Adipose tissue (tissue), 3 donors: Measurements from ENCODE around the gene MOAP1. TPM values are rescaled to one million over a fixed set of nuclear protein-coding genes. Genes with fewer than 3 reads are reported as not detected.
"Not testable (repeated sequence)": the region's sequence is repeated elsewhere in the genome, so short reads cannot be mapped to it uniquely, and the experiment has no call there.

Source experiments
- H3K27ac ChIP-seq: one replicate; pipeline ENCODE4 v1.5.1; 2013; ENCODE audit warnings: low read depth, low read length
- WGBS, 3 donors: extraction: QIAGEN DNeasy Blood & Tissue Kit; methylation state at CpG; one replicate each; pipeline ENCODE4 v1.1.7; 2013; 5-methylcytosine and 5-hydroxymethylcytosine counted together
- polyA plus RNA-seq, 3 donors: library from polyadenylated mRNA; stranded (reverse); fragments of 200-250 nt; gene quantifications; one replicate each; pipeline ENCODE4 v1.2.3, GENCODE V29; 2013
- donor health status: healthy with polysubstance abuse.
- donor health status: Bipolar disorder and iron deficiency.
- donor health status: healthy.

The MOAP1 gene, protein sequence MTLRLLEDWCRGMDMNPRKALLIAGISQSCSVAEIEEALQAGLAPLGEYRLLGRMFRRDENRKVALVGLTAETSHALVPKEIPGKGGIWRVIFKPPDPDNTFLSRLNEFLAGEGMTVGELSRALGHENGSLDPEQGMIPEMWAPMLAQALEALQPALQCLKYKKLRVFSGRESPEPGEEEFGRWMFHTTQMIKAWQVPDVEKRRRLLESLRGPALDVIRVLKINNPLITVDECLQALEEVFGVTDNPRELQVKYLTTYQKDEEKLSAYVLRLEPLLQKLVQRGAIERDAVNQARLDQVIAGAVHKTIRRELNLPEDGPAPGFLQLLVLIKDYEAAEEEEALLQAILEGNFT
- 10 to 100 TPM; 14.7 to 20.8 (median 16.9) TPM for polyA plus RNA-seq

DNA sequence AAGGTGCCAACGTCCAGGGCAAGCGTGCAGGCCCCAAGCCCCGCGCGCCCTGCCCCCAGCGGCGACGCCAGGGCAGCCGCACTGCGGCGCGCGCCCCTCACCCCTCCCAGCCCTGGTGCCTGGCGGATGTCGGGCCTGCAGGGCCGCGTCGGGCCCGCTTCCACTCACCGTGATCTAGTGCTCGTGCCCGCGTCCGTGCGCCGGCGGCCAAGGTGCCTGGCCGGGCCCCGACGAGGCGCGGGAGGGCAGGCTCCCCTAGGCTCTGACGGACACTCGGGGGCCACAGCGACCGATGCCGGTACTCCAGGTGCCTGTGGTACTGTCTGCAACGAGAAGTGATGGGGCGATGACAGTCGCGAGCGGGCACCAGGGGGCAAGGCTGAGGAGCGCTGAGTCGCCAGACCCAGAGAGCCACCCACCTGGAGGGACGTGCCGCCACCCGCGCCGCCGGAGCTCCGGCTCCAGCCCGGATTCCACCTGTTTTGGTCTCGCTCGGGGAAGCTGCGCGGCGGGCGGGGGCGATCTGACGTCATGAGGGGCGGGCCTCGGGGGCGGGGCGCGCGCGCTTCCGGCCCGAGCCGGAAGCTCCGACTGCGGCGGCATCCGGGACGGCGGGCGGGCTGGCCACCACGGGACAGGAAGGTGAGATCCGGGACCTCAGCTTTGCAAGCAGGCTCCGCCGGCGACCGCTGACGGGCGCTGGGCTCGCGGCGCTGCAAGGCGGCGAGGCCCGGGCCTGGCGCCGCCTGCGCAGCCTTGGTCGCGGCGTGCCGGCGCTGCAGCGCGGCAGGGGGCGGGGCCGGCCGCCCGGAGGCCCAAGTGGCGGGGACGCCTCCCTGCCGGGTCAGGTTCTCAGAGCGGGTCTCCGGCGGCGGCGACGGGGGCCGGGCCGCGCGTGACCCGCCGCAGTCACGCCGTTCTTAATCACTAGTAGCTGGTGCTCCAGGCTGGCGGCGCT, at the start of gene MOAP1, which contains the start of gene LYSET:
MOAP1 (minus strand) TSS at position 507 of the 958 bp plus-strand sequence. CDS start 655 bp downstream, outside the sequence.
LYSET (plus strand) TSS at position 927 of the 958 bp plus-strand sequence. CDS start 89 bp downstream, outside the sequence.
- H3K27ac ChIP-seq: peak within 1 kb of the TSS; percentile 83
- WGBS, 3 donors: 0% methylated on average over 109 to 124 of the region's 124 CpGs

DNA sequence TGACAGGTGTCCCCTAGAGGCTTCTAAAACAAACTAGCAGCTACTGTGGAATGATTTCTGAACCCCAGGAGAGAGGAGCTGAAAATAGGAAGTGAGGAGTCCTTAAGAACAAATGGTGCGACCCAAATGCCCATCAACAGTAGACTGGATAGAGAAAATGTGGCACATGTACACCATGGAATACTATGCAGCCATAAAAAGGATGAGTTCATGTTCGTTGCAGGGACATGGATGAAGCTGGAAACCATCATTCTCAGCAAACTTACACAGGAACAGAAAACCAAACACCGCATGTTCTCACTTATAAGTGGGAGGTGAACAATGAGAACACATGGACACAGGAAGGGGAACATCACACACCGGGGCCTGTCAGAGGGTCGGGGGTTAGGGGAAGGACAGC, 48.4 kb upstream of the MOAP1 start:
- 86 to 90% (median 87%) methylated on average over 5 of the region's 5 CpGs for WGBS, 3 donors

DNA sequence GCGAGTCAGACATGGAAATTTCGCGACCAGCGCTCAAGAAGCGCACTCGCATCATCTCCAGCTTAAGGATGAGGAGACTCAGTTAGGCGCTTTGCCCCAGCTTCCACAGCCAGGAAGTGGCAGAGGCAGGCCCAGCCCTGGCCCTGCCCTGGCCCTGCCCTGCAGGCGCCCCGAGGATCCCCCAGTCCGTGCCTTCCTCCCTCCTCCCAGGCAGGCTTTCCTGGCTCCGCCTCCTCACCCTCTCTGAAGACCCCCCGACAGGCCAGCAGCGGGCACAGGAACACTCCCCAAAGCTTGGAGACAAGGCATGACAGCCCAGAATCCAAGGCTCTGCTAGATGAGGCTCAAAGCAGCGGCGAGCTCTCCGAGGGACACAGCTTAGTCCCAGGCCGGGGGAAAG, 47.5 kb upstream of the MOAP1 start:
- WGBS, 3 donors: 50 to 62% (median 52%) methylated on average over 17 of the region's 17 CpGs

More for the DNA sequence above, 48.4 kb upstream of the MOAP1 start:
- H3K27ac ChIP-seq: not testable (repeated sequence)

DNA sequence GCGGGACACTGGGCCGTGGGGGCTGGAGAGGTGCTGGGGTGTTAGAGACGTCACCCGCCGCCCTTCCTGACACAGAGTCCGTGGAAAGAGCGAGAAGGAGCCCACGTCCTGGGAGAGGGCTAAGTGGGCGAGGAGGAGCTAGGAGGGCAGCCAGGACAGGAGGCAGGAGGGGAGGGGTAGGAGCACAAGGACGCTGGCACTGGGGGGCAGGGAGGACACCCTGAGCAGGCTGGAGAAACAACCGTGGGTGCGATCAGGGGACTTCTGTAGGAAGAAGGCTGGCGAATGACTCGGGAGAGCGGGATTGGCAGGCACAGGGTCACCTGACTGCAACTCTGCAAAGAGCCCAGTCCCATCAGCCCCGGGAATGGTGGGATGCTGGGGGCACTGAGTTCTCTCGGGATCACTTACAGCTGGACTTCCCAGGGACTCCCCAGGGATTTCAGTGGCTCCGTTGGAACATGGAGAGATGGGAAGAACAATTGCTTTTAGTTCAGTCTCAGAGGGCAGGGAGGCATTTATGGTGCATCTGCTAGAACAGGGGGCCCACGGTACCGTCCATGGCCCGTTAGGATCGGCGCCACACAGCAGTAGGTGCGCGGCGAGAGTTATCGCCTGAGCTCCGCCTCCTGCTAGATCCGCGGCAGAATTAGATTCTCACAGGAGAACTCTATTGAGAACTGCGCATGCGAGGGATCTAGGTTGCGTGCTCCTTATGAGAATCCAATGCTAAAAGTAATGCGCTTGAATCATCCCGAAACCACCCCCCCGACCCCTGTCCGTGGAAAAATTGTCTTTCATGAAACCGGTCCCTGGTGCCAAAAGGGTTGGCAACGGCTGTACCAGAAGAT, 46.7 kb upstream of the MOAP1 start:
- 25 to 34% (median 34%) methylated on average over 39 of the region's 39 CpGs for WGBS, 3 donors
- no peak overlapping the region for H3K27ac ChIP-seq

More for the DNA sequence above, 47.5 kb upstream of the MOAP1 start:
- no peak overlapping the region for H3K27ac ChIP-seq

DNA sequence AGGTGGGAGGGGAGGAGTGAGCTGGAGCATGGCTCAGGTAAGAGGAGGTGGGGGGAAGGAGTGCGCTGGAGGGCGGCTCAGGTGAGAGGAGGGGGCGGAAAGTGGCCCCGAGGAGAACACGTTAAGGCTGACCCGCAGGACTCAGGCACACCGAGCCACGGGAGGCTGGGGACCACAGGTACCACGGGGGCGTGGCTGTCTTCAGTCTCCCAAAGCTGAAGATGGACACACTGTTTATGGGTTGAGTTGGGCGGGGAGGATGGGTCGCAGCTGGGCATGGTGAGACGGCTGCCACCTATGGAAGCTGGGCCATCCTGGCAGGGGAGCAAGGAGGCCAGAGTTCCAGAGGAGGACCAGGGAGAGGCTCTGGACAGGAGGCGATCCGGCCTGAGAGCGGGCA, 45.8 kb upstream of the MOAP1 start:
- H3K27ac ChIP-seq: no peak overlapping the region
- WGBS, 3 donors: 94 to 97% (median 96%) methylated on average over 16 of the region's 16 CpGs

DNA sequence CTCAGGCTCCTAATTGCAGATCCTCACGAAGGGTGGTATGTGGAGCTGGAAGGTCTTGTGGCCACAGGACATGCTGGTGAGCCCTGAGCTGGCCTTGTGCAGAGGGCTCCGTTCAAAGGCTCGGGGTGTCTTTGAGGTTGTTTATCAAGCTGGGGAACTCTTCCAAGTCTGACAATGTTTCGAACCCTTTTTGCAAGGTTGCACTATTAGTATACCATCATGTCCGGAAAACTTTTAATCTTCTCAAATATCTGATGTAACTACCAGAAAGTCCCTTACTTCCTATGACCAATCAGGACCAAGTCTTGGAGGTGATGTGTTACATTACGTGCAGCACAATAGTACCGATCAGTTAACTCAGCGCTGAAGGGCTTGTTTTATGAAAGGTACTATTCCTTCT, 43.9 kb upstream of the MOAP1 start:
- H3K27ac ChIP-seq: no peak overlapping the region
- WGBS, 3 donors: 87 to 97% (median 97%) methylated on average over 8 of the region's 8 CpGs

DNA sequence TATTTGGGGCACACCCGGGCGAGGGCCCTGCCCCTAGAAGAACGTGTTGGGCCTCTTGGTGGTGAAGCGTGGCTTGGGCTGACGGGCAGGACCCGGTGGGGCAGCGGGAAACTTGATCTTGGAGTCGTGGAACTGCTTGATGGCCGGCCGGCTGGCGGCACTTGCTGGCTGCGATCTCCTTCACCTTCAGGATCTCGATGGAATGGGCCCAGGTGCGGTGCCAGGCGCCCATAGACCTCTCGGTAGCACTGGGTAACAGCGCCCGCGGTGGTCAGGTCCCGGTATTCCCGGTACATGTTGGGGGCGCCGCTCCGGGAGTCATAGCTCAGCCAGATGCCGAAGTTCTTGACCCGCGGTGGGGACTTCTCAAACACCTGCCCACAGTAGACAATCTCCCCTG, 38.9 kb upstream of the MOAP1 start:
- no peak overlapping the region for H3K27ac ChIP-seq
- 97 to 99% (median 97%) methylated on average over 27 of the region's 27 CpGs for WGBS, 3 donors

DNA sequence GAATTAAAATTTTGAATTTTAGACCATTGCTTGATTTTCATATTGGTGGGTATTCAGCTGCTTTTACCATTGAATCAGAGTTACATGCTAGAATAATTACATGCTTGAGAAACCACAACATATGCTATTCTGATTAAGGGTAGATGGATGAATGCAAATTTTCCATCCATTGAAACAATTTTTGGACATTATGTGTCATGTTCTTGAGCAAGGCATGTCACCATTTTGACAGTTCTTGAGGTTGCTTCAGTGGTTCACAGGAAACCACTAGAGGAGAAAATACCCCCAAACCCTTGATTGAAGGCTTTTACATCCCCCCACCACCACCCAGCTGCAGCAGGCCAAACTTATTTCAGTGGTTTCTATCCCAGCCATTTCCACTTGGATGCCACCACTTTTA, 35.8 kb upstream of the MOAP1 start:
- no peak overlapping the region for H3K27ac ChIP-seq

DNA sequence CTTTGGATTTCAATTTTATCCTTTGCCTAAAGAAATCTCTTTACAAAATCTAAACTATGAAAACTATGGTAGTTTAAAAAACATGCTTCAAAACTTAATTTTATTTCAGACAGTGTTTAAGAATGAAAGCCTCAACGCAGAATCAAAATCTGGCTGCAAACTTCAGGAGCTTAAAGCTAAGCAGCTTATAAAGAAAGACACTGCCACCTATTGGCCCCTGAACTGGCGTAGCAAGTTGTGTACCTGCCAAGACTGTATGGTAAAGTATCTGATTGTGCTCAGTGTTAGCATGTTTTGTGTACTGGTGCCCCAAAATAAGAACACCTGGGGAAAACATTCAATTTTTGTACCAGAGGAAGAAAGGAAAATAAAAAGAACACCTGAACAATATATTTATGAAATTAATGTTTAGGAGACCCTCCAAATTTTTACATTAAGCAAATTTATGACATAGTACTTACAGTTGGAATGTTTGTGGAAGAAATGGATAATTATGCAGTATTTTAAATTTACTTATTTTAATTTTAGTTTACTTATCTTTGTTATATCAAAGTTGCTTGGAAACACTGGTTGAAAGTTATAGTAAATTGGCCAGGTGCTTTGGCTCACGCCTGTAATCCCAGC, 34.5 kb upstream of the MOAP1 start:
- no peak overlapping the region for H3K27ac ChIP-seq
- WGBS, 3 donors: 35 to 61% (median 59%) methylated on average over 3 of the region's 3 CpGs

DNA sequence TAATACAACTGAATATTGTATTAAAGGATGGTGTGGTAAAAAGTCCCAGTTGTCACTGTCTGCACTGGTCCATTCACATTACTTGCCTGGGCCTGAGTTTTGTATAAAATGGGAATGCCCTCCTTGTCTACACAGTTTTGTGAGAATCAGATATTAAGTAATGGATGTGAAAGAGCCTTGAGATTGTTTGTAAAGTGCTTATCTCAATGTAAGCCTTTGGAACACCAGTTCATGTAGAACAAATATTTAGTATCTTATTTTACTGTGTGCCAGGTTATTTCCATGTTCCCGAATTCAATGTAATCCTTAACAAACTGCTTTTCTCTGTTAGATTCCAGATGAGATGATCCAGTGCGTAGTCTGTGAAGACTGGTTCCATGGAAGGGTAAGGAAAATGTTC, 29.9 kb upstream of the MOAP1 start:
- 38 to 94% (median 92%) methylated on average over 2 of the region's 2 CpGs for WGBS, 3 donors
- no peak overlapping the region for H3K27ac ChIP-seq

DNA sequence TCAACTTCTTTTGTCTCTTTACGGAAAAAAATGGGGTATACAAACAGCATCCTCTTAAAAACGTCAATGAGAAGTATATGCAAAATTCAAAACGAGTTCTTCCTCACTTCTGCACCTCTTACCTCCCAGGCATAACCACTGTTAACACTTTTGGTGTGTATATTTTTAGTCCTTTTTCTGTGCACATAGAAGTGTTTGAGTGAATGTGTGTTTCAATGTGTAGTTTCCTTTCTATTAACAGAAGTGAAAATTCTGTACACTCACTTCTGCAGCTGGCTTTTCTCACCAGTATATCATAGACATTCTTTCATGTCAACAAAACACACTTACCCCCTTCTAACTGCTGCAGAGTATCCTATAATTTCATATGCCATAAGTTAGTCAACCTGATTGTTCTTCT, 27.7 kb upstream of the MOAP1 start:
- 62 to 82% (median 80%) methylated on average over 3 of the region's 3 CpGs for WGBS, 3 donors
- H3K27ac ChIP-seq: no peak overlapping the region

DNA sequence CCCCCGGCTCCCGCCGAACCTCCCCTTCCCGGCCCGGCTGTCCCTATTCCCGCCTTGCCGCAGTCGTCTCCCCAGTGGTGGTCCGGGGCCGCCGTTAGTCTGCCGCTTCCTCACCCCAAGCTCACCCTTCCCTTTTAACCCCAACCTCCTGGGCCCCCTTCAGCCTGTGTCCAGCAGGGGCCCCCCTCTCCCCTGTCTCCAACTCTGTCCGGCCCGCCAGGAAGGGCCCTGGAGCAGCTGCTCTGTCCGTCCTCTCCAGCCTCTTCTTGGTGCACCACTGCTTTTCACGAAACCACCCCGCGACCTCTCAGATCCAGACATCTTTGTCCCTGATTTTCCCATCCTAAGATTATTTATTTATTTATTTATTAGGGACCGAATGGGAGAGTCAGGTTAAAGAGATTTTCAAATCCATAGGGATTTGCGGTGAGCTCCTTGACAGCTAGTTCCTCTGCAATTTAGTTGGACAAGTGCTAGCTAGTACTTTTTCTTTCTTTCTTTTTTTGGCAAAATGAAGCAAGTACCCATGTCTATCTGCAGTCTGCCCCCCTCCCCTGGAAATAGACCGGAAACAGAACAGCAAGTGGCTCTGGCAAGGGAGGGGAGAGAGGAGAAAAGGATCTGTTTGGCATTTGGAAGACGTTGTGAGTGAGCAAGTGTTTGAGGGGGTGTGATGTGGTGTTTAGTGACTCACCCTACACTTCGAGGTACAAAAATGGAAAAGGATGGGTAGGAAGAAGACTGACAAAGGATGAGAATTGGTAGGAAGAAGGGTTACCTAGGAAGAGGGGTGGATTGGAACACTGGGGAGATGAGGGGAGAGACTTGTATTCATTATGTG, 23.0 kb upstream of the MOAP1 start:
- H3K27ac ChIP-seq: peak overlapping the region; percentile 79
- WGBS, 3 donors: 0 to 1% (median 1%) methylated on average over 21 to 23 of the region's 23 CpGs

DNA sequence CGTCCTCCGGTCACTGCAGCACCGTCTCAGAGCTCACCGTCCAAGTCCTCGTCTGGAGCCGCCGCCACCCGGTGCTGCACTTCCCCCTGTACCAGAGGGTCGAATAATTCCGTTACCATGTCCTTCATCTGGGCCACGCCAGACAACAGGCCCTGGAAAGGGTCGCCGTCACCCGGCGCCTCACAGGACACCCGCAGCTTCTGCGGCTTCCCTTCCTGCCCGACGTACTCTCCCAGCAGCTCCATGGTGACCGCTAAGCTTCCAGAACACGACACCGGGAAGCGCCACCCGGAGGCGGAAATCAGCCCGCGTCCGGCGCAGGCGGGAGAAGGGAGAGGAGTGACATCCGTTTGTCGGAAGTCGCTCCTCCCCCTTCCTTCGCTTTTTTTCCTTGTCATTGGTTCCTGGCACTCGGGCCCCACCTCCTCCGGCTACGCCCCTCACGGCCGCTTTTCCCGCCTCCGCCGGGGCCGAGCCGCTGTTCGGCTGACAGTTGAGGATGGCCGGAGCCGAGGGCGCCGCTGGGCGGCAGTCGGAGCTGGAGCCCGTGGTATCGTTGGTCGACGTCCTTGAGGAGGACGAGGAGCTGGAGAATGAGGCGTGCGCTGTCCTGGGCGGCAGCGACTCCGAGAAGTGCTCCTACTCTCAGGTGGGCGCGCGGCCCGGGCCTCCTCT, 22.2 kb upstream of the MOAP1 start, which contains the start of the genes GON7 and UBR7:
GON7 (minus strand) TSS at position 273 of the 675 bp plus-strand sequence; CDS start at position 245, 28 bp downstream.
UBR7 (plus strand) TSS at position 464 of the 675 bp plus-strand sequence; CDS start at position 500, 36 bp downstream.
- H3K27ac ChIP-seq: peak within 1 kb of the TSS; percentile 79
- 0 to 1% (median 0%) methylated on average over 63 to 65 of the region's 65 CpGs for WGBS, 3 donors

DNA sequence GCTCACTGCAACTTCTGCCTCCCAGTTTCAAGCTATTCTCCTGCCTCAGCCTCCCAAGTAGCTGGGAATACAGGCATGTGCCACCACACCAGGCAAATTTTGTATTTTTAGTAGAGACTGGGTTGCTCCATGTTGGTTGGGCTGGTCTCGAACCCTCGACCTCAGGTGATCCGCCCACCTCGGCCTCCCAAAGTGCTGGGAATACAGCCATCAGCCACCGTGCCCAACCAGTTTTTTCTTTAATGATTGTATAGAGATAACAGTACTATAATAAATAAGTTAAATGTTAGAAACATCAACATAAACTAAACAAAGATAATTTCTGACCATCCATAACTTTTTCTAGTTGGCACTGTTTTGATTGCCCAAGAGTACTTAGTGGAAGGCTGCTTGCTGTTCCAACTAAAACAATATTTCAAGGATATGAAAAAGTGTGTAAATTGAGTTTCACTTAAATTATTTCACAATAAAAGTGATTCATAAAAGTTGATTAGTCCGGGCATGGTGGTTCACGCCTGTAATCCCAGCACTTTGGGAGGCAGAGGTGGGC, 16.5 kb upstream of the MOAP1 start:
- no peak overlapping the region for H3K27ac ChIP-seq
- 77 to 95% (median 79%) methylated on average over 7 of the region's 7 CpGs for WGBS, 3 donors

DNA sequence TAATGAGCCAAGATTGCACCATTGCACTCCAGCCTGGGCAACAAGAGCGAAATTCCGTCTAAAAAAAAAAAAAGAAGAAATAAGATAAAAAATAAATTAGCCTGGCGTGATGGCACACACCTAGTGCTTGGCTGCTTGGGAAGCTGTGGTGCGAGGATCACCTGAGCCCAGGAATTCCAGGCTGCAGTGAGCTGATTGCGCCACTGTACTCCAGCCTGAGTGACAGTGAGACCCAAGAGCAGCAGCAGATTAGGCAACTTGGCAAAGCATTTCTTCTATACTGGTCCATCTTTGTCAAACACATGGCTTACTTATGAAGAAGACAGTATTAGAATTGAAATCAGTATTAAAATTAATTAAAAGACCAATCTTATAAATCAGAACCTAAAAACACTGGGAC, 15.9 kb upstream of the MOAP1 start:
- H3K27ac ChIP-seq: no peak overlapping the region
- WGBS, 3 donors: 83 to 95% (median 92%) methylated on average over 5 of the region's 5 CpGs

DNA sequence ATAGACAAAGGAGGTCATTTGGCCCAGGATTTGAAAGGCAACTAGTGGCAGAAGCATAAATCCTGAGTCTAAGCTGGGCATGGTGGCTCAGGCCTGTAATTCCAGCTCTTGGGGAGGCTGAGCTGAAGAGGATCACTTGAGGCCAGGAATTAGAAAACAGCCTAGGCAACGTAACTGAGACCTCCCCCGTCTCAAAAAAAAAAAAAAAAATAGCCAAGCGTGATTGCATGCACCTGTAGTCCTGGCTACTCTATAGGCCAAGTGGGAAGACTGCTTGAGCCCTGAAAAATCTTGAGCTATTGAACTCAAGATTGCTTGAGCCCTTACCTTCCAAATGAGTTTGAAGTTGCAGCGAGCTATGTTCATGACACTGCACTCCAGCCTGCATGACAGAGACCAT, 14.3 kb upstream of the MOAP1 start:
- 78 to 95% (median 93%) methylated on average over 4 of the region's 4 CpGs for WGBS, 3 donors
- no peak overlapping the region for H3K27ac ChIP-seq
